Endothelial cell (in vitro differentiated cells): ENCODE results near the gene FSD2. TPM values are rescaled to one million over a fixed set of nuclear protein-coding genes. Genes with fewer than 3 reads are reported as not detected.
"Not testable (repeated sequence)": the region's sequence is repeated elsewhere in the genome, so short reads cannot be mapped to it uniquely, and the experiment has no call there.

ENCODE experiments used
- DNase-seq: peaks from one replicate; pipeline ENCODE4 v3.0.0; 2021; ENCODE audit warnings: low spot score
- H3K27ac Mint-ChIP-seq: one replicate; pipeline ENCODE4 v1.8.0; 2021; ENCODE audit warnings: mixed read lengths, inconsistent platforms; ENCODE audit not compliant: unreplicated experiment
- H3K27me3 Mint-ChIP-seq: one replicate; pipeline ENCODE4 v1.8.0; 2021; ENCODE audit warnings: mild to moderate bottlenecking, moderate library complexity, mixed read lengths, inconsistent platforms; ENCODE audit not compliant: unreplicated experiment
- H3K36me3 Mint-ChIP-seq: one replicate; pipeline ENCODE4 v1.8.0; 2021; ENCODE audit warnings: mild to moderate bottlenecking, low read depth, mixed read lengths, inconsistent platforms; ENCODE audit not compliant: unreplicated experiment
- H3K4me1 Mint-ChIP-seq: one replicate; pipeline ENCODE4 v1.8.0; 2021; ENCODE audit warnings: mild to moderate bottlenecking, mixed read lengths, inconsistent platforms; ENCODE audit not compliant: unreplicated experiment
- H3K4me3 Mint-ChIP-seq: one replicate; pipeline ENCODE4 v1.8.0; 2021; ENCODE audit warnings: mild to moderate bottlenecking, mixed read lengths, inconsistent platforms; ENCODE audit not compliant: unreplicated experiment
- H3K9me3 Mint-ChIP-seq: one replicate; pipeline ENCODE4 v1.8.0; 2021; ENCODE audit warnings: mixed read lengths, inconsistent platforms; ENCODE audit not compliant: unreplicated experiment
- CTCF ChIP-seq: fragments of 200-600 bp; sonication (generic); IDR thresholded peaks from one replicate; pipeline ENCODE4 v1.5.0; 2021; ENCODE audit warnings: antibody characterized with exemption; ENCODE audit not compliant: unreplicated experiment
- total RNA-seq: library from RNA; stranded (reverse); fragmentation: NEBNext Ultra II Directional; extraction: Animal tissue kit (Norgen Biotek cat#: 25700); gene quantifications from one replicate; pipeline ENCODE4 v1.2.1, GENCODE V29; 2021; ENCODE audit not compliant: unreplicated experiment

Gene FSD2
- total RNA-seq, 1 donor from 2014 or later: not detected

GRCh38 chr15:82710208-82710555 lies 95.7 kb downstream of the FSD2 start:
- TF ChIP-seq CTCF: no peak
- Mint-ChIP-seq H3K4me3 (peak overlapping the region; percentile 63), H3K4me1 (peaks cover 5% of the 10 kb centered on the region), H3K27ac (no peak overlapping the region), H3K9me3 (no peaks in the 10 kb centered on the region), H3K27me3 (peaks cover 4% of the 10 kb centered on the region), H3K36me3 (no peaks in the 10 kb centered on the region)
- no peak for DNase-seq

- Mint-ChIP-seq H3K4me3 (peak within 1 kb of the TSS; percentile 63), H3K9me3 (no peaks in the 10 kb centered on the region), H3K27me3 (peaks cover 4% of the 10 kb centered on the region), H3K4me1 (peaks cover 5% of the 10 kb centered on the region), H3K27ac (no peak within 1 kb of the TSS), H3K36me3 (no peaks in the 10 kb centered on the region)
- peak; percentile 64 for DNase-seq
- no peak for TF ChIP-seq CTCF
These were observed 96.3 kb downstream of the FSD2 start, which contains the start of gene AP3B2 for GRCh38 chr15:82709421-82710207. Gene AP3B2, minus strand, starts transcription at chr15:82709875. Its CDS starts 169 bp downstream, at chr15:82709706.

DNA sequence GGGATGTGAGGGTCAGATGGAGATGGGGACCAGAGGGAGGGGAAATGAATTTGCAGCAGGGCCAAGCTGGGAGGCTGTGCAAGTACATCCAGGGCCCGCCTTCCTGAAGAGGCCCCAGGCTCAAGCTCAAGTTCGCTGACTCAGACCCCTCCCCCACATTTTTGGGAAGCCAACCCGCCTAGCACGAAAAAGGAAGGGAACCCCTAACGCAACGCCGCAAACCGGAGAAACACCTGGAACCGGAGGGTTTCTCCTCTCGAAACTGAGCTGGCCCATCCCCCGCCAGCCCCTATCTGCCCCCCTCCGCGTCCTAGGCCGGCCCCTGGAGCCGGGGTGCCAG lies 96.8 kb downstream of the FSD2 start:
- no peak overlapping the region for H3K4me3 Mint-ChIP-seq
- no peak overlapping the region for H3K27ac Mint-ChIP-seq
- H3K27me3 Mint-ChIP-seq: peaks cover 4% of the 10 kb centered on the region
- no peak for DNase-seq
- no peaks in the 10 kb centered on the region for H3K9me3 Mint-ChIP-seq
- no peak for TF ChIP-seq CTCF
- H3K36me3 Mint-ChIP-seq: no peaks in the 10 kb centered on the region
- H3K4me1 Mint-ChIP-seq: peaks cover 5% of the 10 kb centered on the region

DNA sequence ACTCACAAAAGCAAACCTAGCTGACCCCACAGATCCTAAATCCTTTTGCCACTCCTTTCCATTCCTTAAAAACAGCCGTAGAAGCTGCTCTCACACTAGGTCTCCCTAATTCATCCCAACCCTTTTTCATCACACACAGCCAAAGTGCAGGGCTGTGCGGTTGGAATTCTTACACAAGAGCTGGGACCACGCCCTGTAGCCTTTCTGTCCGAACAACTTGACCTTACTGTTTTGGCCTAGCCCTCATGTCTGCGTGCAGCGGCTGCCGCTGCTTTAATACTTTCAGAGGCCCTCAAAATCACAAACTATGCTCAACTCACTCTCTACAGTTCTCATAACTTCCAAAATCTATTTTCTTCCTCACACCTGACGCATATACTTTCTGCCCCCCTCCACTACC lies 100.0 kb downstream of the FSD2 start:
- not testable (repeated sequence) for H3K4me1 Mint-ChIP-seq, DNase-seq, H3K4me3 Mint-ChIP-seq, H3K27ac Mint-ChIP-seq, H3K27me3 Mint-ChIP-seq, H3K36me3 Mint-ChIP-seq, H3K9me3 Mint-ChIP-seq

Other genes starting within 250 kb of the FSD2 start
- gene CPEB1, start 158.7 kb downstream of the FSD2 start, total RNA-seq: not detected
- 5.6 TPM for gene AP3B2, start 96.2 kb downstream of the FSD2 start, total RNA-seq
- gene WHAMM, start 3.6 kb upstream of the FSD2 start, total RNA-seq: 9.3 TPM
- gene HOMER2, start 146.7 kb upstream of the FSD2 start, total RNA-seq: 3.0 TPM
- 23.6 TPM for gene RAMAC, start 180.1 kb upstream of the FSD2 start, total RNA-seq
- gene C15orf40, start 205.6 kb upstream of the FSD2 start, total RNA-seq: 17.4 TPM